LNCaP clone FGC (cell line): ENCODE data around the gene TMEM238.

ENCODE experiments used
- DNase-seq: peaks from one replicate; pipeline ENCODE4 v3.0.0-alpha.2; 2011; ENCODE audit warnings: low read depth
- H3K4me3 ChIP-seq: 2 replicates; pipeline ENCODE4 v1.5.1; 2011; ENCODE audit warnings: mild to moderate bottlenecking, low read depth, low read length, control low read depth
- CTCF ChIP-seq: IDR thresholded peaks from 2 replicates; pipeline ENCODE4 v1.5.1; 2012; ENCODE audit warnings: mild to moderate bottlenecking; ENCODE audit not compliant: control insufficient read depth, insufficient read depth; ENCODE audit errors: extremely low read depth

Gene TMEM238

GRCh38 chr19:55347442-55348009 is 36.6 kb downstream of the TMEM238 start:
- no peak overlapping the region for H3K4me3 ChIP-seq
- no peak for DNase-seq
- no peak for TF ChIP-seq CTCF

- H3K4me3 ChIP-seq: no peak overlapping the region
- no peak for TF ChIP-seq CTCF
- no peak for DNase-seq
Measured at GRCh38 chr19:55346725-55347441, 37.2 kb downstream of the TMEM238 start.

GRCh38 chr19:55345818-55346724 is 38.0 kb downstream of the TMEM238 start:
- DNase-seq: no peak
- no peak overlapping the region for H3K4me3 ChIP-seq
- TF ChIP-seq CTCF: no peak

GRCh38 chr19:55345101-55345817 is 38.8 kb downstream of the TMEM238 start:
- no peak overlapping the region for H3K4me3 ChIP-seq
- DNase-seq: no peak
- no peak for TF ChIP-seq CTCF

GRCh38 chr19:55344444-55344843 is 39.6 kb downstream of the TMEM238 start:
- DNase-seq: no peak
- TF ChIP-seq CTCF: no peak

More at GRCh38 chr19:55344444-55344843, 39.6 kb downstream of the TMEM238 start:
- H3K4me3 ChIP-seq: no peak overlapping the region
